Heart left ventricle (tissue), 13 donors: ENCODE results near the gene NOG.

ENCODE experiments used
- POLR2A ChIP-seq, 2 donors: fragments of 450-650 bp; IDR thresholded peaks; one replicate each; pipeline ENCODE4 v1.6.1; 2017; ENCODE audit warnings: antibody characterized with exemption in 2 of 2, mild to moderate bottlenecking in 2 of 2, moderate library complexity in 2 of 2
- TF ChIP-seq, protein P1 (sequence below), 12 donors: fragments of 200-600 bp; sonication (generic) in 4 of 12; IDR thresholded peaks; one replicate each; pipeline versions ENCODE4 v1.5.0 to v1.8.0; 2018 to 2022; ENCODE audit warnings: antibody characterized with exemption in 12 of 12, mild to moderate bottlenecking in 5 of 12
- donor health status: ischemic (EF 13 %, LVEDD 7.1; RV severe dilation, severe dysfunction).
- donor health status: DM: no; HTN: yes; CAD: no.
- donor health status: DM: no; HTN: no; CAD: no.
- donor health status: ischemic (EF 25% LVEDD 6.9; RV normal size, moderate dysfunction).
- donor health status: ischemic (EF 25% LVEDD 5.7; RV mildly dilated, moderate dysfunction).
- donor health status: ischemic (EF 35%, LVEDD 5.7; RV mildly dilated, moderate dysfunction).
- donor health status: nonischemic (EF 11% LVEDD 7.7; RV severe dilation, severe dysfunction).
- donor health status: DM: yes; HTN: yes; CAD: no.
- donor health status: PGD.
- donor health status: ischemic (EF 29% LVEDD 5.4; RV normal size, mild dysfunction).
- donor health status: nonischemic (EF 23%, LVEDD 6.1; RV moderate dilation, normal function).

DNA sequence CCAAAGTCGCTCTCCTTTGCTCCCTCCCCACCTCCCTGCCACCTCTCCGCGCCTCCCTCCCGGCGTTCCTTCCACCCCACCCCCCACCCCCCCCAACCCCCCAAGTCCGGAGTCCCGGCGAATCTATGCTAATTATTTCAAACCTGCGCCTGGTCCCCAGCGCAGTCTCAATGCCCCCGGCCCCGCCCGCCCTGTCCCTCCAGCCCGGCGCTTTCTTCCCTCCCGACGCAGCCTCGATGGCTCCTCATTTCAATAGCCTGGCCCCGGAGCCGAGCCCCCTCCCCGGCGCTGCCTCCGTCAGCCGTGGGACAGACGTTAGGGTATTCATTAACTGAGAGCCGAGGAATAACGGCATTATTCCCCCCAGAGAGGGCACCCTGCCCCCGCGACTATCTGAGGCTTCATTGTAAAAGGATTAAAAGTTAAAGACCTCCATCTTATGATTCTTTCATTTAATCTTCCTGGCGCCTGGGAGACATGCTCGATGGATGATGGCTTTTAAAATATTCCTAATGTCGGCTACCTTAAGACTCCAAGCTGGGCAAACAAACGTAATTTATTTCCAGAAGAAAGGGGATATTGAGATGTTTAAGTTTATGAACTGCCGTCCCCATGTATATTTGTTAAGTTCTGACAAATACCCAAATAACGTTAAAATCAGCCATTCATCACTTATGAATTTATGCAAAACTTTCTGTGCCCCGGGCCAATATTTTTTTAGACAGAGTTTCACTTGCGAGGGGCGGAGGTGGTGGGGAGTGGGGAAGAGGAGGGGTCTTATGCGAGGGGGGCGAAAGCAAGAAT lies 3.4 kb downstream of the NOG start:
- TF ChIP-seq, protein P1, sequence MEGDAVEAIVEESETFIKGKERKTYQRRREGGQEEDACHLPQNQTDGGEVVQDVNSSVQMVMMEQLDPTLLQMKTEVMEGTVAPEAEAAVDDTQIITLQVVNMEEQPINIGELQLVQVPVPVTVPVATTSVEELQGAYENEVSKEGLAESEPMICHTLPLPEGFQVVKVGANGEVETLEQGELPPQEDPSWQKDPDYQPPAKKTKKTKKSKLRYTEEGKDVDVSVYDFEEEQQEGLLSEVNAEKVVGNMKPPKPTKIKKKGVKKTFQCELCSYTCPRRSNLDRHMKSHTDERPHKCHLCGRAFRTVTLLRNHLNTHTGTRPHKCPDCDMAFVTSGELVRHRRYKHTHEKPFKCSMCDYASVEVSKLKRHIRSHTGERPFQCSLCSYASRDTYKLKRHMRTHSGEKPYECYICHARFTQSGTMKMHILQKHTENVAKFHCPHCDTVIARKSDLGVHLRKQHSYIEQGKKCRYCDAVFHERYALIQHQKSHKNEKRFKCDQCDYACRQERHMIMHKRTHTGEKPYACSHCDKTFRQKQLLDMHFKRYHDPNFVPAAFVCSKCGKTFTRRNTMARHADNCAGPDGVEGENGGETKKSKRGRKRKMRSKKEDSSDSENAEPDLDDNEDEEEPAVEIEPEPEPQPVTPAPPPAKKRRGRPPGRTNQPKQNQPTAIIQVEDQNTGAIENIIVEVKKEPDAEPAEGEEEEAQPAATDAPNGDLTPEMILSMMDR (IDR thresholded peaks at IDR 0.05), result no peak
- TF ChIP-seq POLR2A (IDR thresholded peaks at IDR 0.05), result no peak
